Pancreas (tissue), 10 donors: ENCODE results near the gene PSMA7. TPM values are rescaled to one million over a fixed set of nuclear protein-coding genes. Genes with fewer than 3 reads are reported as not detected.

Experiments used
- ATAC-seq, 4 donors: fragments of 200-7000 bp; cut with Tn5 transposase; one replicate each; pipeline versions ENCODE4 v1.8.0 to v1.9.1; 2020; ENCODE audit warnings: mild to moderate bottlenecking in 4 of 4, moderate library complexity in 4 of 4
- DNase-seq, 6 donors: peaks; one replicate each; pipeline ENCODE4 v3.0.0-alpha.2; 2020
- FAIRE-seq: peaks from 2 replicates; lab custom pipeline; 2012; peaks lifted over from hg19 to GRCh38; lab: Jason Lieb, UNC
- H3K27ac ChIP-seq, 4 donors: fragments of 200-600 bp; sonication (generic); 1 replicate in 3 of 4; 2 replicates in 1 of 4; pipeline versions ENCODE4 v1.5.0 to v1.8.0; 2020
- H3K27me3 ChIP-seq, 4 donors: fragments of 200-600 bp; one replicate each; pipeline ENCODE4 v1.8.0; 2021
- H3K36me3 ChIP-seq, 3 donors: fragments of 200-600 bp; sonication (generic) in 1 of 3; one replicate each; pipeline versions ENCODE4 v1.5.0 to v1.8.0; 2020 to 2021
- H3K4me1 ChIP-seq, 3 donors: fragments of 200-600 bp; one replicate each; pipeline ENCODE4 v1.8.0; 2021
- H3K4me3 ChIP-seq, 4 donors: fragments of 200-600 bp; sonication (generic) in 2 of 4; one replicate each; pipeline versions ENCODE4 v1.5.0 to v1.8.0; 2020 to 2021
- H3K9me3 ChIP-seq, 4 donors: fragments of 200-600 bp; one replicate each; pipeline ENCODE4 v1.8.0; 2021
- CTCF ChIP-seq, 4 donors: fragments of 200-600 bp; sonication (generic) in 3 of 4; IDR thresholded peaks; one replicate each; pipeline versions ENCODE4 v1.5.0 to v1.8.0; 2021; ENCODE audit warnings: antibody characterized with exemption in 4 of 4
- WGBS, 2 donors: extraction: QIAGEN DNeasy Blood & Tissue Kit; methylation state at CpG; one replicate each; pipeline ENCODE4 v1.1.7; 2013; 5-methylcytosine and 5-hydroxymethylcytosine counted together
- intact Hi-C, 3 donors: fragments of 100-400 bp; cut with DNase I; formaldehyde crosslinking; loops; one replicate each; pipeline versions ENCODE4 v1.11.1 to v1.14.2; 2022
- polyA plus RNA-seq, 2 donors: library from polyadenylated mRNA; stranded (reverse); fragments of 200-250 nt; gene quantifications; one replicate each; pipeline ENCODE4 v1.2.3, GENCODE V29; 2013
- total RNA-seq, 6 donors: library from RNA; stranded (reverse); fragmentation: NEBNext Ultra II Directional in 4 of 6; extraction: Animal tissue kit (Norgen Biotek cat#: 25700) in 4 of 6; gene quantifications; one replicate each; pipeline versions ENCODE4 v1.2.1 to v1.2.4, GENCODE V29; 2021 to 2023
- donor health status: healthy with polysubstance abuse.
- donor health status: DM: no; HTN: no; CAD: no; lungs with moderate emphysema.
- donor health status: DM: no; HTN: no; CAD: no.
- donor health status: control.
- donor health status: control.
- donor health status: Bipolar disorder and iron deficiency.
- donor health status: DM: yes; HTN: yes; CAD: no.
- donor health status: DM: no; HTN: no; CAD: no.
- donor health status: DM: no; HTN: no; CAD: no.
- donor health status: DM: yes; HTN: yes; CAD: no.

Gene PSMA7
- total and polyA plus RNA-seq, 8 donors, result 55.6 to 119 (median 74.3) TPM

- TF ChIP-seq CTCF (IDR thresholded peaks at IDR 0.05), result no peak
- no peaks in the 10 kb centered on the region for H3K27me3 ChIP-seq
- intact Hi-C loops, result no loop called here
- 95 to 96% methylated on average over 12 of the region's 12 CpGs for WGBS, 2 donors
- peaks cover 0 to 10% (median 4%) of the 10 kb centered on the region in 3 donors for H3K36me3 ChIP-seq
- no peak overlapping the region for H3K27ac ChIP-seq
- FAIRE-seq (no peak), ATAC-seq (no peak), DNase-seq (no peak)
- no peaks in the 10 kb centered on the region for H3K9me3 ChIP-seq
- no peaks in the 10 kb centered on the region for H3K4me1 ChIP-seq
- no peak overlapping the region for H3K4me3 ChIP-seq
Measured at GRCh38 chr20:62158088-62158400, 14.8 kb upstream of the PSMA7 start.

GRCh38 chr20:62157387-62158087 is 14.3 kb upstream of the PSMA7 start:
- no peak for TF ChIP-seq CTCF (IDR thresholded peaks at IDR 0.05)
- ATAC-seq (peak in 1 of 4 donors; percentile 12), FAIRE-seq (no peak), DNase-seq (no peak)
- no peak overlapping the region for H3K27ac ChIP-seq
- no peak overlapping the region for H3K4me3 ChIP-seq
- H3K4me1 ChIP-seq, result no peaks in the 10 kb centered on the region
- WGBS, 2 donors, result 76 to 79% methylated on average over 25 of the region's 25 CpGs
- peaks cover 0 to 5% (median 4%) of the 10 kb centered on the region in 3 donors for H3K36me3 ChIP-seq
- no peaks in the 10 kb centered on the region for H3K9me3 ChIP-seq
- H3K27me3 ChIP-seq, result no peaks in the 10 kb centered on the region
- intact Hi-C loops, result no loop called here

GRCh38 chr20:62156592-62157386 is 13.6 kb upstream of the PSMA7 start:
- ATAC-seq (peak; percentile 77 to 93 (median 89)), FAIRE-seq (no peak), DNase-seq (peak in 5 of 6 donors; percentile 42 to 84 (median 71))
- Histone ChIP-seq H3K4me3 (no peak overlapping the region), H3K36me3 (peaks cover 0 to 4% (median 0%) of the 10 kb centered on the region in 3 donors), H3K9me3 (no peaks in the 10 kb centered on the region), H3K27me3 (no peaks in the 10 kb centered on the region), H3K27ac (no peak overlapping the region), H3K4me1 (no peaks in the 10 kb centered on the region)
- intact Hi-C loops, result no loop called here
- TF ChIP-seq CTCF (IDR thresholded peaks at IDR 0.05), result peak; percentile 48 to 67 (median 54)
- 45 to 50% methylated on average over 24 of the region's 24 CpGs for WGBS, 2 donors

GRCh38 chr20:62156254-62156556 is 13.0 kb upstream of the PSMA7 start:
- no peak for FAIRE-seq
- no peak for TF ChIP-seq CTCF (IDR thresholded peaks at IDR 0.05)
- intact Hi-C loops, result no loop called here

More at GRCh38 chr20:62156254-62156556, 13.0 kb upstream of the PSMA7 start:
- DNase-seq (no peak), ATAC-seq (peak in 1 of 4 donors; percentile 12)
- WGBS, 2 donors, result 71 to 76% methylated on average over 3 of the region's 3 CpGs
- Histone ChIP-seq H3K9me3 (no peaks in the 10 kb centered on the region), H3K4me1 (no peaks in the 10 kb centered on the region), H3K27me3 (no peaks in the 10 kb centered on the region), H3K27ac (no peak overlapping the region), H3K4me3 (no peak overlapping the region), H3K36me3 (no peaks in the 10 kb centered on the region)
